ENCODE results near the gene SND1.

Gene SND1

DNA sequence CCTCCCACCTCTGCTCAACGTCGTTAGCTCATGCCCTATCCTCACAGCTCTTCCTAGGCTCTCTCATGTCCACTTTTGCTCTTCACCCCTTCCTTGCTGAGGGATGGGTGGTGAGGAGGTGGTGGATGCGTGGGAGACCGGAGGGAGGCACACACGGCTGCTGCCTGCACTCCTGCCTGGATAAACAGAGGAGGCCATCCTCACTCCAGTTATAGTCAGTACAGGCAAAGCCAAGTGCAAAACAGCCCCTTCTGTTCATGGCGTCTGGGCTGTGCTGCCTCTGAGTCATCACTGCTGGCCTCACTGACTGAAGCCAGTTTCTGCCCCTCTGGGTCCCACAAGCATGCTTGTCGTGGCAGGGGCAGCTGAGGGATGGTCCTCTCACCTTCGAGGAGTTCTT is 411.1 kb downstream of the SND1 start:
- Histone ChIP-seq H3K4me1 (ENCODE audit: control insufficient read depth, insufficient read depth, low read depth, low read length) (peaks cover 27% of the 10 kb centered on the region), H3K4ac (ENCODE audit: low read depth in 1 of 2, low read length in 2 of 2) (no peak overlapping the region), H2BK15ac (ENCODE audit: low read depth, poor library complexity, severe bottlenecking) (no peak overlapping the region), H2BK5ac (ENCODE audit: low read depth, low read length, poor library complexity, severe bottlenecking) (no peak overlapping the region), H3K9me3 (ENCODE audit: control insufficient read depth, low read length) (no peaks in the 10 kb centered on the region), H3K18ac (ENCODE audit: low read depth in 1 of 2, low read length in 2 of 2) (no peak overlapping the region), H3K14ac (ENCODE audit: low read length in 2 of 2) (peak overlapping the region in 1 of 2 experiments; percentile 78), H3K4me3 (ENCODE audit: insufficient read depth in 1 of 2, low read depth in 1 of 2, low read length in 2 of 2) (no peak overlapping the region), H2AFZ (ENCODE audit: low read depth, low read length) (no peak overlapping the region), H3K9ac (ENCODE audit: low read length) (no peak overlapping the region), H3K27ac (ENCODE audit: low read length, poor library complexity, severe bottlenecking) (no peak overlapping the region), H2AK5ac (ENCODE audit: low read length, severe bottlenecking) (no peak overlapping the region), H2BK12ac (ENCODE audit: low read length in 2 of 2) (no peak overlapping the region), H3K23ac (ENCODE audit: low read length in 2 of 2) (peak overlapping the region in 1 of 2 experiments; percentile 46), H4K8ac (ENCODE audit: low read length) (no peak overlapping the region), H3K36me3 (ENCODE audit: control insufficient read depth in 1 of 2, insufficient read depth in 2 of 2, low read depth in 1 of 2, low read length in 2 of 2) (peaks cover 21 to 24% of the 10 kb centered on the region in 2 experiments), H2BK120ac (ENCODE audit: low read depth, low read length) (no peak overlapping the region), H3K27me3 (ENCODE audit: control insufficient read depth in 1 of 2, insufficient read depth in 1 of 2, low read length in 2 of 2) (no peaks in the 10 kb centered on the region), H3K4me2 (ENCODE audit: low read length, poor library complexity, severe bottlenecking) (no peak overlapping the region), H4K91ac (ENCODE audit: low read length) (no peak overlapping the region), H3K79me1 (replicated peaks; ENCODE audit: low read length, poor library complexity, severe bottlenecking) (peaks cover 41% of the 10 kb centered on the region)
- no peak for DNase-seq
- WGBS = 76% methylated on average over 5 of the region's 8 CpGs

GRCh38 chr7:128065872-128066271 is 413.9 kb downstream of the SND1 start:
- H4K8ac ChIP-seq (ENCODE audit: low read length) = no peak overlapping the region
- H3K4me3 ChIP-seq (ENCODE audit: insufficient read depth in 1 of 2, low read depth in 1 of 2, low read length in 2 of 2) = no peak overlapping the region
- H2BK15ac ChIP-seq (ENCODE audit: low read depth, poor library complexity, severe bottlenecking) = no peak overlapping the region
- H3K4ac ChIP-seq (ENCODE audit: low read depth in 1 of 2, low read length in 2 of 2) = no peak overlapping the region
- H3K4me1 ChIP-seq (ENCODE audit: control insufficient read depth, insufficient read depth, low read depth, low read length) = peaks cover 26% of the 10 kb centered on the region
- no peak overlapping the region for H2BK12ac ChIP-seq (ENCODE audit: low read length in 2 of 2)
- H3K36me3 ChIP-seq (ENCODE audit: control insufficient read depth in 1 of 2, insufficient read depth in 2 of 2, low read depth in 1 of 2, low read length in 2 of 2) = peaks cover 15 to 34% of the 10 kb centered on the region in 2 experiments
- no peak overlapping the region for H3K4me2 ChIP-seq (ENCODE audit: low read length, poor library complexity, severe bottlenecking)
- no peaks in the 10 kb centered on the region for H3K27me3 ChIP-seq (ENCODE audit: control insufficient read depth in 1 of 2, insufficient read depth in 1 of 2, low read length in 2 of 2)
- peaks cover 39% of the 10 kb centered on the region for H3K79me1 ChIP-seq (replicated peaks; ENCODE audit: low read length, poor library complexity, severe bottlenecking)
- no peaks in the 10 kb centered on the region for H3K9me3 ChIP-seq (ENCODE audit: control insufficient read depth, low read length)
- H2BK120ac ChIP-seq (ENCODE audit: low read depth, low read length) = no peak overlapping the region
- 70% methylated on average over 7 of the region's 7 CpGs for WGBS
- H3K27ac ChIP-seq (ENCODE audit: low read length, poor library complexity, severe bottlenecking) = no peak overlapping the region
- no peak overlapping the region for H3K23ac ChIP-seq (ENCODE audit: low read length in 2 of 2)
- no peak overlapping the region for H2BK5ac ChIP-seq (ENCODE audit: low read depth, low read length, poor library complexity, severe bottlenecking)
- no peak overlapping the region for H3K14ac ChIP-seq (ENCODE audit: low read length in 2 of 2)
- H3K9ac ChIP-seq (ENCODE audit: low read length) = no peak overlapping the region
- peak; percentile 37 for DNase-seq
- H3K18ac ChIP-seq (ENCODE audit: low read depth in 1 of 2, low read length in 2 of 2) = no peak overlapping the region
- no peak overlapping the region for H2AK5ac ChIP-seq (ENCODE audit: low read length, severe bottlenecking)
- H2AFZ ChIP-seq (ENCODE audit: low read depth, low read length) = no peak overlapping the region
- no peak overlapping the region for H4K91ac ChIP-seq (ENCODE audit: low read length)

DNA sequence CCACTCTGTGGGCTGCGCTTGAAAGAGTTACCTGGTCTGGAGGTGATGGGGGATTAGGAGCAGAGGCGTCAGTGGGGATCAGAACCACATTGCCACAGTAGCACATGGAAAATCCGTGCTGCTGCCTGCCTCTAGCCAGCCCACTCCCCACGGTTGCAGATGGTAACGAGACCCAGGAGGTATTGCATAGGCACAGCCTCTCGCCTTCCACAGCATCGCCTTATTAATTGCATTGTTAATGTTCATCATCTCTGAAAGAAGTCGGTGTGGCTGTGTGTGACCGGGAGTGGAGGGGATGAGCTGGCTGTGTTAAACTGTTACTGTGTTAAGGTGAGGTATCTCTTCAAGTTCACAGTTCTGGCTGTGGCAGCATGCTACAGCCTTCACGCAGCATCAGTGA is 414.4 kb downstream of the SND1 start:
- no peak overlapping the region for H2BK12ac ChIP-seq (ENCODE audit: low read length in 2 of 2)
- H3K18ac ChIP-seq (ENCODE audit: low read depth in 1 of 2, low read length in 2 of 2) = no peak overlapping the region
- 99% methylated on average over 9 of the region's 10 CpGs for WGBS
- H3K9me3 ChIP-seq (ENCODE audit: control insufficient read depth, low read length) = no peaks in the 10 kb centered on the region
- no peak overlapping the region for H4K91ac ChIP-seq (ENCODE audit: low read length)
- DNase-seq = no peak
- H3K27me3 ChIP-seq (ENCODE audit: control insufficient read depth in 1 of 2, insufficient read depth in 1 of 2, low read length in 2 of 2) = no peaks in the 10 kb centered on the region
- H3K9ac ChIP-seq (ENCODE audit: low read length) = no peak overlapping the region
- H3K4me3 ChIP-seq (ENCODE audit: insufficient read depth in 1 of 2, low read depth in 1 of 2, low read length in 2 of 2) = no peak overlapping the region
- H3K79me1 ChIP-seq (replicated peaks; ENCODE audit: low read length, poor library complexity, severe bottlenecking) = peaks cover 37% of the 10 kb centered on the region
- no peak overlapping the region for H2BK5ac ChIP-seq (ENCODE audit: low read depth, low read length, poor library complexity, severe bottlenecking)
- peaks cover 23% of the 10 kb centered on the region for H3K4me1 ChIP-seq (ENCODE audit: control insufficient read depth, insufficient read depth, low read depth, low read length)
- no peak overlapping the region for H2AK5ac ChIP-seq (ENCODE audit: low read length, severe bottlenecking)
- no peak overlapping the region for H3K4me2 ChIP-seq (ENCODE audit: low read length, poor library complexity, severe bottlenecking)
- no peak overlapping the region for H2AFZ ChIP-seq (ENCODE audit: low read depth, low read length)
- H3K27ac ChIP-seq (ENCODE audit: low read length, poor library complexity, severe bottlenecking) = no peak overlapping the region
- no peak overlapping the region for H3K23ac ChIP-seq (ENCODE audit: low read length in 2 of 2)
- peaks cover 11 to 34% of the 10 kb centered on the region in 2 experiments for H3K36me3 ChIP-seq (ENCODE audit: control insufficient read depth in 1 of 2, insufficient read depth in 2 of 2, low read depth in 1 of 2, low read length in 2 of 2)
- no peak overlapping the region for H4K8ac ChIP-seq (ENCODE audit: low read length)
- no peak overlapping the region for H2BK15ac ChIP-seq (ENCODE audit: low read depth, poor library complexity, severe bottlenecking)
- no peak overlapping the region for H2BK120ac ChIP-seq (ENCODE audit: low read depth, low read length)
- no peak overlapping the region for H3K4ac ChIP-seq (ENCODE audit: low read depth in 1 of 2, low read length in 2 of 2)
- no peak overlapping the region for H3K14ac ChIP-seq (ENCODE audit: low read length in 2 of 2)

- peaks cover 40% of the 10 kb centered on the region for H3K79me1 ChIP-seq (replicated peaks; ENCODE audit: low read length, poor library complexity, severe bottlenecking)
- H3K4me1 ChIP-seq (ENCODE audit: control insufficient read depth, insufficient read depth, low read depth, low read length) = peaks cover 19% of the 10 kb centered on the region
- no peak overlapping the region for H3K18ac ChIP-seq (ENCODE audit: low read depth in 1 of 2, low read length in 2 of 2)
- no peak overlapping the region for H3K14ac ChIP-seq (ENCODE audit: low read length in 2 of 2)
- no peak overlapping the region for H4K91ac ChIP-seq (ENCODE audit: low read length)
- WGBS = 81% methylated on average over 5 of the region's 5 CpGs
- H4K8ac ChIP-seq (ENCODE audit: low read length) = no peak overlapping the region
- H3K4me3 ChIP-seq (ENCODE audit: insufficient read depth in 1 of 2, low read depth in 1 of 2, low read length in 2 of 2) = no peak overlapping the region
- H3K9ac ChIP-seq (ENCODE audit: low read length) = no peak overlapping the region
- H2BK5ac ChIP-seq (ENCODE audit: low read depth, low read length, poor library complexity, severe bottlenecking) = no peak overlapping the region
- H2BK12ac ChIP-seq (ENCODE audit: low read length in 2 of 2) = no peak overlapping the region
- H3K4ac ChIP-seq (ENCODE audit: low read depth in 1 of 2, low read length in 2 of 2) = no peak overlapping the region
- peaks cover 11 to 39% of the 10 kb centered on the region in 2 experiments for H3K36me3 ChIP-seq (ENCODE audit: control insufficient read depth in 1 of 2, insufficient read depth in 2 of 2, low read depth in 1 of 2, low read length in 2 of 2)
- H2AK5ac ChIP-seq (ENCODE audit: low read length, severe bottlenecking) = no peak overlapping the region
- no peak overlapping the region for H2AFZ ChIP-seq (ENCODE audit: low read depth, low read length)
- H3K27me3 ChIP-seq (ENCODE audit: control insufficient read depth in 1 of 2, insufficient read depth in 1 of 2, low read length in 2 of 2) = no peaks in the 10 kb centered on the region
- H3K23ac ChIP-seq (ENCODE audit: low read length in 2 of 2) = no peak overlapping the region
- no peak overlapping the region for H2BK120ac ChIP-seq (ENCODE audit: low read depth, low read length)
- no peak for DNase-seq
- no peak overlapping the region for H3K4me2 ChIP-seq (ENCODE audit: low read length, poor library complexity, severe bottlenecking)
- no peak overlapping the region for H3K27ac ChIP-seq (ENCODE audit: low read length, poor library complexity, severe bottlenecking)
- no peak overlapping the region for H2BK15ac ChIP-seq (ENCODE audit: low read depth, poor library complexity, severe bottlenecking)
- H3K9me3 ChIP-seq (ENCODE audit: control insufficient read depth, low read length) = no peaks in the 10 kb centered on the region
Measured at GRCh38 chr7:128066858-128067257, 414.9 kb downstream of the SND1 start.
